ENCODE measurements around the gene ACTL6B.

ACTL6B gene

DNA sequence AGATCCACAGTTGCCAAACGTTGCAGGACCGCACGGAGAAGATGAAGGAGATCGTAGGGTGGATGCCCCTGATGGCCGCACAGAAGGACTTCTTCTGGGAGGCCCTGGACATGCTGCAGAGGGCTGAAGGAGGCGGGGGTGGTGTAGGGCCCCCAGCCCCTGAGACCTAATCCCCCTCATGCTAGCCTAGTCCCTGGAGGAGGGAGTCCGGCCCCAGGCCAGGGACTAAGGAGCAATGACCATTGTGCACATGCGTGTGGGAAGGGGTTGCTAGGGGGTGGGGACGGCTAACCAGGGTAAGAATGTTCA lies 55.6 kb downstream of the ACTL6B start:
- no peak for DNase-seq (ENCODE audit: low read depth)
- TF ChIP-seq POLR2A (IDR thresholded peaks at IDR 0.05; ENCODE audit: extremely low read depth, insufficient read length) = no peak
- TF ChIP-seq, protein P1, sequence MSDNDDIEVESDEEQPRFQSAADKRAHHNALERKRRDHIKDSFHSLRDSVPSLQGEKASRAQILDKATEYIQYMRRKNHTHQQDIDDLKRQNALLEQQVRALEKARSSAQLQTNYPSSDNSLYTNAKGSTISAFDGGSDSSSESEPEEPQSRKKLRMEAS (IDR thresholded peaks at IDR 0.05; ENCODE audit: low read depth, low read length) = no peak
- TF ChIP-seq MYC (IDR thresholded peaks at IDR 0.05; ENCODE audit: low read depth, low read length) = no peak
- no peak overlapping the region for H3K4me3 ChIP-seq (ENCODE audit: low read depth, low read length)

DNA sequence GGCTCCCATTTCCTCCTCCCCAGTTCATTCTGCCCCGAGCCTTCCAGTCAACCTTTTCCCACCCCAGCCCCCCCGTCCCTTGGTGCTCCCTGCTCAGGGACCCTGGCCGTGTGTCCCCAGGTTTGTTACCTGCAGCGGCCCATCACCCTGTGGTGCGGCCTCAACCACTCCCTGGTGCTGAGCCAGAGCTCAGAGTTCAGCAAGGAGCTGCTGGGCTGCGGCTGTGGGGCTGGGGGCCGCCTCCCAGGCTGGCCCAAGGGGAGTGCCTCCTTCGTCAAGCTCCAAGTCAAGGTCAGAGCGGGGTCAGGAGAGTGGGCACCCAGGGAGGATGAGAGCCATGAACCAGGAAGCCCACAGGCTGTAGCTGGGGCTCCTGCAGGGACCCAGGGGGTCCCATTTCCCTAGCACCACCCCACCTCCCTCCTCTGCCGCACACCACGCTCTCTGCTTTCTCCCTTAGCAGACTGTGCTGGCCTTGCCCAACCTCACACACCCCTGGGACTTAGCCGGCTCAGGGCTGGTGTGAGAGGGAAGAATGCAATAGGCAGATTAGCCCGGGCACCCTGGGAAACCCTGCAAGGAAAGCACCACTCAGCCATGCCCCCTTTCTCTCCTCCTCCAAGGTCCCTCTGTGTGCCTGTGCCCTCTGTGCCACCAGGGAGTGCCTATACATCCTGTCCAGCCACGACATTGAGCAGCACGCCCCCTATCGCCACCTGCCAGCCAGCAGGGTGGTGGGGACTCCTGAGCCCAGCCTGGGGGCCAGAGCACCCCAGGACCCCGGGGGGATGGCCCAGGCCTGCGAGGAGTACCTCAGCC lies 56.1 kb downstream of the ACTL6B start:
- TF ChIP-seq MYC (IDR thresholded peaks at IDR 0.05; ENCODE audit: low read depth, low read length) (peak; percentile 42), POLR2A (IDR thresholded peaks at IDR 0.05; ENCODE audit: extremely low read depth, insufficient read length) (no peak)
- TF ChIP-seq, protein P1 (IDR thresholded peaks at IDR 0.05; ENCODE audit: low read depth, low read length) = peak; percentile 31; the same call in 1 of the 2 replicates
- TF ChIP-seq, protein P2, sequence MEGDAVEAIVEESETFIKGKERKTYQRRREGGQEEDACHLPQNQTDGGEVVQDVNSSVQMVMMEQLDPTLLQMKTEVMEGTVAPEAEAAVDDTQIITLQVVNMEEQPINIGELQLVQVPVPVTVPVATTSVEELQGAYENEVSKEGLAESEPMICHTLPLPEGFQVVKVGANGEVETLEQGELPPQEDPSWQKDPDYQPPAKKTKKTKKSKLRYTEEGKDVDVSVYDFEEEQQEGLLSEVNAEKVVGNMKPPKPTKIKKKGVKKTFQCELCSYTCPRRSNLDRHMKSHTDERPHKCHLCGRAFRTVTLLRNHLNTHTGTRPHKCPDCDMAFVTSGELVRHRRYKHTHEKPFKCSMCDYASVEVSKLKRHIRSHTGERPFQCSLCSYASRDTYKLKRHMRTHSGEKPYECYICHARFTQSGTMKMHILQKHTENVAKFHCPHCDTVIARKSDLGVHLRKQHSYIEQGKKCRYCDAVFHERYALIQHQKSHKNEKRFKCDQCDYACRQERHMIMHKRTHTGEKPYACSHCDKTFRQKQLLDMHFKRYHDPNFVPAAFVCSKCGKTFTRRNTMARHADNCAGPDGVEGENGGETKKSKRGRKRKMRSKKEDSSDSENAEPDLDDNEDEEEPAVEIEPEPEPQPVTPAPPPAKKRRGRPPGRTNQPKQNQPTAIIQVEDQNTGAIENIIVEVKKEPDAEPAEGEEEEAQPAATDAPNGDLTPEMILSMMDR (IDR thresholded peaks at IDR 0.05; ENCODE audit: low read depth, low read length) = peak; percentile 19

DNA sequence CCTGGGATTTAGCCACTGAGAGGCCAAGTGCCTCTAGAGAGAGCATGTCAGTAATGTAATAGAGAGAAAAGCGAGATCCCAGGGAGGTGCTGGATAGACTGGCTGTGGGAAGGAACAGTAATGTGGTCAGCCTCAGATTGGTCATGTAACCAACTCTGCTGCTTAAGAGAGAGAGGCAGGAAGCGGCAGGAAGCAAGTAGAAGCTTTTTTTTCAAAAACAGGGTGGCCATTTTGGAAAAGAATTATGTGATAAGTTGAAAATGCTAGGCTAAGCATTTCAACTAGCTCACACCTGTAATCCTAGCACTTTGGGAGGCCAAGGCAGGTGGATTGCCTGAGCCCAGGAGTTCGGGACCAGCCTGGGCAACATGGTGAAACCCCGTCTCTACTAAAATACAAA lies 57.8 kb downstream of the ACTL6B start:
- H3K4me3 ChIP-seq (ENCODE audit: low read depth, low read length) = no peak overlapping the region
- TF ChIP-seq POLR2A (IDR thresholded peaks at IDR 0.05; ENCODE audit: extremely low read depth, insufficient read length) = no peak
- TF ChIP-seq, protein P1 (IDR thresholded peaks at IDR 0.05; ENCODE audit: low read depth, low read length) = peak; percentile 38; the same call in 1 of the 2 replicates
- TF ChIP-seq MYC (IDR thresholded peaks at IDR 0.05; ENCODE audit: low read depth, low read length) = no peak
- TF ChIP-seq, protein P2 (IDR thresholded peaks at IDR 0.05; ENCODE audit: low read depth, low read length) = no peak
- peak; percentile 86 for DNase-seq (ENCODE audit: low read depth)

More for the DNA sequence above, 56.1 kb downstream of the ACTL6B start:
- DNase-seq (ENCODE audit: low read depth) = peak; percentile 89
- H3K4me3 ChIP-seq (ENCODE audit: low read depth, low read length) = no peak overlapping the region

DNA sequence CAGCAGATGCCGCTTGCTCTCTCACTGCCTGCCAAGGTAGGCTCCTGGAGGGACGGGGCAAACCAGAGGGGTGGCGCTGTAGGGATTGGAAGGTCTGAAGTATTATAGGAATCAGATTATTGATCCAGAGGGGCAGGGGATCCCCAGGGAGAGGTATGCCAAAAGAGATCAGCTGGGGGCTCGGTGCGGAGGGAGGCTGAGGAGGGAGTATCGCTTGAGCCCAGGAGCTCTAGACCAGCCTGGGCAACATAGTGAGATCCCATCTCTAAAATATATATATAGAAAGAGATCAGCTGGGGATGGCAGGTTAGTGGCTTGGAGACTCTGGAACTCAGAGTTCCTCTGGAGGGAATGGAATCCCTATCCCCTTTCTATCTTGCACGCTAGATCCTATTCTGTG lies 61.1 kb downstream of the ACTL6B start:
- no peak for DNase-seq (ENCODE audit: low read depth)
- no peak for TF ChIP-seq MYC (IDR thresholded peaks at IDR 0.05; ENCODE audit: low read depth, low read length)
- TF ChIP-seq, protein P2 (IDR thresholded peaks at IDR 0.05; ENCODE audit: low read depth, low read length) = no peak
- TF ChIP-seq POLR2A (IDR thresholded peaks at IDR 0.05; ENCODE audit: extremely low read depth, insufficient read length) = no peak
- TF ChIP-seq, protein P1 (IDR thresholded peaks at IDR 0.05; ENCODE audit: low read depth, low read length) = no peak
- no peak overlapping the region for H3K4me3 ChIP-seq (ENCODE audit: low read depth, low read length)
